Stimulated activated CD8-positive, alpha-beta memory T cell treated with anti-CD3 and anti-CD28 coated beads, Interleukin-4, amount 100 ng/mL, for 48 hours (primary cell): Measurements from ENCODE around the gene GPR3.
"Not testable (repeated sequence)": the region's sequence is repeated elsewhere in the genome, so short reads cannot be mapped to it uniquely, and the experiment has no call there.

Experiments used
- DNase-seq: peaks from one replicate; pipeline ENCODE4 v3.0.0-alpha.2; 2020

Gene GPR3

GRCh38 chr1:27431601-27431940, 39.1 kb downstream of the GPR3 start:
- no peak for DNase-seq

DNA sequence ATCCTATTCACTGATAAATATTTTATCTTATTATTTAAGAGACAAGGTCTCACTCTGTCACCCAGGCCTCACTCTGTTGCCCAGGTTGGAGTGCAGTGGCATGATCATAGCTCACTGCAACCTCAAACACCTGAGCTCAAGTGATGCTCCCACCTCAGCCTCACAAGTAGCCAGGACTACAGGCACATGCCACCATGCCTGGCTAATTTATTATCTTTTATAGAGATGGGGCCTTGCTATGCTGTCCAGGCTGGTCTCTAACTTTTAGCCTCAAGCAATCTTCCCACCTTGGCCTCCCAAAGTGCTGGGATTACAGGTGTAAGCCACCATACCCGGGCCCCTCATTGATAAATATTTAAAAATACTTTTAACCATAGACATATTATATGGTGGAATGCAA, 40.3 kb downstream of the GPR3 start:
- DNase-seq = not testable (repeated sequence)

- DNase-seq = no peak
Measured at GRCh38 chr1:27433706-27434105, 41.3 kb downstream of the GPR3 start.

DNA sequence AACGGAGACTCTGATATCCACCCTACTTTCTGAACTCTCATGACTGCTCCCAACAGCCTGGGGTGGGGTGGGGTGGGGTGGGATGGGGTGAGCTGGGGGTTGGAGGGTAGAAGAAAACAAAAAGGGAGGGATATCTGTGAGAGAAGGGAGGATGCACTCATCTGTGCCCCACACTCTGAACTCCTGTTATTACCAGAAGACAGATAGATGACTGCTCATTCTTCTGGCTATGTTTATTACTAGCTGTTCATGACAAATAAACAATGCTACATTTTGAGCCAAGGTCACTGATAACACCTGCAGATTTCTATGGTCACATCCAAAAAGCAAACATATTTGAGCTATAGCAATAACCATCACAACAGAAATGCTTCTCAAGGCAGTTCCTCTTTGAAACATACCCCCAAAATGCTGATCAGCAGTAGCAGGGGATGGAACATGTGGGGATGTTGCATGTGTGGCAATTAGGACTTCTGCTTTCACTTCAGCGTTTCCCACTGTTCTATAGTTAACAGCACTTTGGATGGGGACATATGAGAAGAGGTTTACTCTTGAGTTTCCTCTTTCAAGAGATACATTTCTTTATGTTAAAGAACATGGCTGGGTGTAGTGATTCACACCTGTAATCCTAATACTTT, 43.3 kb downstream of the GPR3 start:
- DNase-seq = no peak

DNA sequence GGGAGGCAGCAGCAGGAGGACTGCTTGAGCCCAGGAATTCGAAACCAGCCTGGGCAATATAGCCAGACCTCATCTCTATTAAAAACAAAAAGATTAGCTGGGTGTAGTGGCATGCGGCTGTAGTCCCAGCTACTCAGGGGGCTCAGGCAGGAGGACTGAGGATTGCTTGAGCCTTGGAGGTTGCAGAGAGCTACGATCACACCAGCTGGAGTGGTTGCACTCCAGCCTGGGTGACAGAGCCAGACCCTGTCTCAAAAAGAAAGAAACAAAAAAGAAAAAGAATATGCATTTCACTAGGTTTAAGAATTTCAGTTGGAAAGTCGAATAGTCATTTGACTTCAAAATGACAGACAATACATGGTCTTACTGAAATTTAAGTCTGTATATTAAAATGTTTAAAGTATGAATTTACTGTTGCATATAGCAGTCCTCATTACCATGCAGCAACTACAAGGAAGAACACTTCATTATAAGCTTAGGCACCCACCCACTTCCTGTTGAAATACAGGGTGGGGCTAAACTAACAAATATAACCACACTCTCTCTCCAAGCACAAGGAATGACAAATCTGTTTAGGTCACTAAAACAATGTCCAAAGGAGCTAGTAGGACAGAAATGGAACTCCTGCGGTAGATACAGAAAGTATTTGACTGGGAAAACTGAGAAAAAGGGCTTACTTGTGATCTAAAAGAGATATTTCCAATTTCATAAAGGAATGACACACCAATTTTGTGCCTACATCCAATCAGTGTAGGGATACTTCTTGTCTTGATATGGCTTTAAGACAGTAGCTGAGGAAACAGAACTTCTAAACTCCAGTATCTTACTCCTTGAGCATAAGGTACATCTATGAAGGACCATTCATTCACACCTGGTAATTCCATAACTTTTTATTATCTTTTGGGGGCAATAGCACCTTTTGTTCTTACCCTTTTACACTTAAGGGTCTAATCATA, 44.1 kb downstream of the GPR3 start:
- DNase-seq = no peak

- DNase-seq = no peak
Measured at GRCh38 chr1:27438621-27439061, 46.2 kb downstream of the GPR3 start.

GRCh38 chr1:27439150-27439549, 46.7 kb downstream of the GPR3 start:
- DNase-seq = no peak

- no peak for DNase-seq
Measured at GRCh38 chr1:27444632-27445031, 52.2 kb downstream of the GPR3 start.
